Stomach (tissue), 9 donors: ENCODE results near the gene DNAJC15. TPM values are rescaled to one million over a fixed set of nuclear protein-coding genes. Genes with fewer than 3 reads are reported as not detected.
"Not testable (repeated sequence)": the region's sequence is repeated elsewhere in the genome, so short reads cannot be mapped to it uniquely, and the experiment has no call there.

Experiments used
- DNase-seq, 2 donors: peaks; one replicate each; pipeline versions ENCODE4 v3.0.0 to v3.0.0-alpha.2; 2013 to 2019
- H3K27ac ChIP-seq, 5 donors: fragments of 200-600 bp in 4 of 5; sonication (generic) in 4 of 5; one replicate each; pipeline ENCODE4 v1.5.1; 2013 to 2019; ENCODE audit warnings: mild to moderate bottlenecking in 1 of 5, moderate library complexity in 1 of 5
- H3K27me3 ChIP-seq, 3 donors: fragments of 200-600 bp; sonication (generic); one replicate each; pipeline ENCODE4 v1.5.1; 2017 to 2019; ENCODE audit warnings: mixed run types in 1 of 3
- H3K36me3 ChIP-seq, 4 donors: fragments of 200-600 bp; sonication (generic); 1 replicate in 3 of 4; 2 replicates in 1 of 4; pipeline ENCODE4 v1.5.1; 2016 to 2019
- H3K4me1 ChIP-seq, 4 donors: fragments of 200-600 bp; sonication (generic); one replicate each; pipeline ENCODE4 v1.5.1; 2016 to 2019
- H3K4me3 ChIP-seq, 4 donors: fragments of 200-600 bp; sonication (generic) in 3 of 4; one replicate each; pipeline ENCODE4 v1.5.1; 2016 to 2019; ENCODE audit warnings: mild to moderate bottlenecking in 1 of 4
- H3K9me3 ChIP-seq, 4 donors: fragments of 200-600 bp; sonication (generic); one replicate each; pipeline ENCODE4 v1.5.1; 2016 to 2019
- CTCF ChIP-seq, 7 experiments: fragments of 450-650 bp in 4 of 7; fragments of 200-600 bp in 3 of 7; sonication (generic) in 3 of 7; IDR thresholded peaks; one replicate each; pipeline ENCODE4 v1.5.1; 2016 to 2019; ENCODE audit warnings: antibody characterized with exemption in 7 of 7, control low read depth in 2 of 7, mild to moderate bottlenecking in 1 of 7
- EP300 ChIP-seq: sonication (generic); formaldehyde crosslinking; IDR thresholded peaks from one replicate; pipeline ENCODE4 v1.6.1; 2017; ENCODE audit warnings: antibody characterized with exemption
- POLR2A ChIP-seq, 4 donors: fragments of 450-650 bp; IDR thresholded peaks; one replicate each; pipeline ENCODE4 v1.6.1; 2016; ENCODE audit warnings: antibody characterized with exemption in 4 of 4, control low read depth in 2 of 4, mild to moderate bottlenecking in 1 of 4, moderate library complexity in 1 of 4
- POLR2AphosphoS5 ChIP-seq, 3 donors: sonication (generic); formaldehyde crosslinking; IDR thresholded peaks; one replicate each; pipeline ENCODE4 v1.6.1; 2016; ENCODE audit warnings: antibody characterized with exemption in 3 of 3
- WGBS, 5 donors: extraction: QIAGEN DNeasy Blood & Tissue Kit in 3 of 5; methylation state at CpG; one replicate each; pipeline versions ENCODE4 v1.1.5 to v1.1.7; 2013 to 2018; 5-methylcytosine and 5-hydroxymethylcytosine counted together
- intact Hi-C: fragments of 100-400 bp; cut with DNase I; formaldehyde crosslinking; loops from one replicate; pipeline ENCODE4 v1.15.1; 2023; ENCODE audit warnings: low total_unique reads
- polyA plus RNA-seq, 3 donors: library from polyadenylated mRNA; stranded (reverse); fragments of 200-250 nt; gene quantifications; one replicate each; pipeline ENCODE4 v1.2.3, GENCODE V29; 2013
- total RNA-seq, 5 donors: library from RNA; depleted of rRNA; stranded (reverse); fragments of >200 nt; gene quantifications; one replicate each; pipeline versions ENCODE4 v1.1.0 to v1.2.3, GENCODE V29; 2014 to 2016
- donor health status: healthy with polysubstance abuse.
- donor health status: Bipolar disorder and iron deficiency.
- donor health status: healthy.

The DNAJC15 gene
- total and polyA plus RNA-seq, 8 donors: 4.5 to 19.3 (median 10.7) TPM

GRCh38 chr13:42986176-42986574 is 37.2 kb upstream of the DNAJC15 start:
- TF ChIP-seq EP300 (no peak), POLR2AphosphoS5 (IDR thresholded peaks at IDR 0.05) (no peak), CTCF (IDR thresholded peaks at IDR 0.05) (no peak), POLR2A (IDR thresholded peaks at IDR 0.05) (no peak)
- no peaks in the 10 kb centered on the region for H3K36me3 ChIP-seq
- no peak overlapping the region for H3K4me3 ChIP-seq
- H3K9me3 ChIP-seq: no peaks in the 10 kb centered on the region
- no peak for DNase-seq
- intact Hi-C loops: no loop called here
- 71 to 80% (median 74%) methylated on average over 7 of the region's 7 CpGs for WGBS, 5 donors
- peak overlapping the region; percentile 34 to 84 (median 65) for H3K27ac ChIP-seq
- no peaks in the 10 kb centered on the region for H3K27me3 ChIP-seq
- peaks cover 25 to 34% (median 33%) of the 10 kb centered on the region in 4 donors for H3K4me1 ChIP-seq

GRCh38 chr13:42990291-42991232 is 32.8 kb upstream of the DNAJC15 start:
- H3K4me1 ChIP-seq: peaks cover 22 to 37% (median 30%) of the 10 kb centered on the region in 4 donors
- WGBS, 5 donors: 52 to 67% (median 66%) methylated on average over 10 of the region's 10 CpGs
- peak overlapping the region; percentile 63 to 79 (median 72) for H3K4me3 ChIP-seq
- H3K9me3 ChIP-seq: no peaks in the 10 kb centered on the region
- intact Hi-C loops: no loop called here
- no peaks in the 10 kb centered on the region for H3K36me3 ChIP-seq
- TF ChIP-seq POLR2A (IDR thresholded peaks at IDR 0.05) (no peak), POLR2AphosphoS5 (IDR thresholded peaks at IDR 0.05) (no peak), EP300 (no peak), CTCF (IDR thresholded peaks at IDR 0.05) (no peak)
- H3K27me3 ChIP-seq: no peaks in the 10 kb centered on the region
- H3K27ac ChIP-seq: peak overlapping the region in 3 of 5 donors; percentile 91 to 98 (median 93)
- DNase-seq: peak in 1 of 2 donors; percentile 75

- intact Hi-C loops, DNase-seq, H3K9me3 ChIP-seq, H3K36me3 ChIP-seq, H3K27me3 ChIP-seq: not testable (repeated sequence)
- Histone ChIP-seq H3K4me3 (peak overlapping the region; percentile 63 to 79 (median 72)), H3K4me1 (peaks cover 14 to 29% (median 24%) of the 10 kb centered on the region in 4 donors), H3K27ac (peak overlapping the region; percentile 80 to 98 (median 93))
- 59 to 64% (median 61%) methylated on average over 15 of the region's 15 CpGs for WGBS, 5 donors
These were observed 32.0 kb upstream of the DNAJC15 start for GRCh38 chr13:42991233-42991897.

- H3K27ac ChIP-seq: peak within 1 kb of the TSS; percentile 80 to 98 (median 93)
- no peaks in the 10 kb centered on the region for H3K36me3 ChIP-seq
- TF ChIP-seq CTCF (IDR thresholded peaks at IDR 0.05): no peak
- peak in 2 of 3 donors; percentile 19 to 53 for TF ChIP-seq POLR2AphosphoS5 (IDR thresholded peaks at IDR 0.05)
- WGBS, 5 donors: 1 to 2% (median 2%) methylated on average over 11 to 45 of the region's 45 CpGs
- intact Hi-C loops: no loop called here
- H3K27me3 ChIP-seq: no peaks in the 10 kb centered on the region
- peak; percentile 75 to 90 for DNase-seq
- H3K4me1 ChIP-seq: peaks cover 14 to 29% (median 24%) of the 10 kb centered on the region in 4 donors
- no peaks in the 10 kb centered on the region for H3K9me3 ChIP-seq
- peak within 1 kb of the TSS; percentile 63 to 79 (median 72) for H3K4me3 ChIP-seq
These were observed 31.3 kb upstream of the DNAJC15 start, which contains the start of gene EPSTI1 for GRCh38 chr13:42991898-42992763. Gene EPSTI1 (minus strand): TSS chr13:42992241. CDS start chr13:42992165, 76 bp downstream.
